ENCODE results near the gene ZNF654. TPM values are rescaled to one million over a fixed set of nuclear protein-coding genes. Genes with fewer than 3 reads are reported as not detected.

The ZNF654 gene
- total RNA-seq, 4 donors from 2014 or later = 9.0 to 22.9 (median 11.3) TPM

- TF ChIP-seq CTCF (IDR thresholded peaks at IDR 0.05) (no peak), EP300 (IDR thresholded peaks at IDR 0.05) (no peak), POLR2A (IDR thresholded peaks at IDR 0.05) (no peak), POLR2AphosphoS5 (IDR thresholded peaks at IDR 0.05) (no peak)
- Histone ChIP-seq H3K36me3 (peaks cover 30% of the 10 kb centered on the region), H3K27me3 (no peaks in the 10 kb centered on the region), H3K4me3 (peak overlapping the region; percentile 90), H3K9me3 (no peaks in the 10 kb centered on the region), H3K27ac (no peak overlapping the region), H3K4me1 (peaks cover 32% of the 10 kb centered on the region)
- WGBS = 26% methylated on average over 4 of the region's 4 CpGs
- DNase-seq (ENCODE audit: low spot score in 2 of 2) = no peak
These were observed 92.3 kb downstream of the ZNF654 start for GRCh38 chr3:88151358-88151757.

GRCh38 chr3:88152841-88153240 is 93.8 kb downstream of the ZNF654 start:
- H3K27me3 ChIP-seq = no peaks in the 10 kb centered on the region
- H3K4me1 ChIP-seq = peaks cover 35% of the 10 kb centered on the region
- DNase-seq (ENCODE audit: low spot score in 2 of 2) = no peak
- WGBS = 82% methylated on average over 2 of the region's 2 CpGs
- H3K36me3 ChIP-seq = peaks cover 43% of the 10 kb centered on the region
- no peak overlapping the region for H3K4me3 ChIP-seq
- TF ChIP-seq POLR2AphosphoS5 (IDR thresholded peaks at IDR 0.05) = no peak
- no peaks in the 10 kb centered on the region for H3K9me3 ChIP-seq
- H3K27ac ChIP-seq = no peak overlapping the region

GRCh38 chr3:88166419-88166971 is 107.4 kb downstream of the ZNF654 start:
- H3K36me3 ChIP-seq = peaks cover under 1% of the 10 kb centered on the region
- no peak overlapping the region for H3K27ac ChIP-seq
- no peaks in the 10 kb centered on the region for H3K27me3 ChIP-seq
- H3K4me1 ChIP-seq = no peaks in the 10 kb centered on the region
- H3K4me3 ChIP-seq = no peak overlapping the region
- TF ChIP-seq POLR2AphosphoS5 (IDR thresholded peaks at IDR 0.05) (no peak), POLR2A (IDR thresholded peaks at IDR 0.05) (no peak), CTCF (IDR thresholded peaks at IDR 0.05) (no peak), EP300 (IDR thresholded peaks at IDR 0.05) (no peak)
- 98% methylated on average over 2 of the region's 2 CpGs for WGBS
- H3K9me3 ChIP-seq = no peaks in the 10 kb centered on the region
- no peak for DNase-seq (ENCODE audit: low spot score in 2 of 2)

- TF ChIP-seq CTCF (IDR thresholded peaks at IDR 0.05) = no peak
- no peak for TF ChIP-seq POLR2A (IDR thresholded peaks at IDR 0.05)
- no peak for TF ChIP-seq EP300 (IDR thresholded peaks at IDR 0.05)
- TF ChIP-seq POLR2AphosphoS5 (IDR thresholded peaks at IDR 0.05) = no peak
- H3K9me3 ChIP-seq = no peaks in the 10 kb centered on the region
- no peak overlapping the region for H3K4me3 ChIP-seq
- H3K36me3 ChIP-seq = no peaks in the 10 kb centered on the region
- DNase-seq (ENCODE audit: low spot score in 2 of 2) = no peak
- H3K27ac ChIP-seq = no peak overlapping the region
- no peaks in the 10 kb centered on the region for H3K4me1 ChIP-seq
- WGBS = 92% methylated on average over 6 of the region's 6 CpGs
- no peaks in the 10 kb centered on the region for H3K27me3 ChIP-seq
These were observed 108.1 kb downstream of the ZNF654 start for GRCh38 chr3:88167173-88167572.

- no peaks in the 10 kb centered on the region for H3K27me3 ChIP-seq
- TF ChIP-seq CTCF (IDR thresholded peaks at IDR 0.05) = no peak
- TF ChIP-seq EP300 (IDR thresholded peaks at IDR 0.05) = no peak
- TF ChIP-seq POLR2A (IDR thresholded peaks at IDR 0.05) = no peak
- TF ChIP-seq POLR2AphosphoS5 (IDR thresholded peaks at IDR 0.05) = no peak
- no peaks in the 10 kb centered on the region for H3K36me3 ChIP-seq
- H3K4me1 ChIP-seq = no peaks in the 10 kb centered on the region
- 91% methylated on average over 2 of the region's 2 CpGs for WGBS
- no peak for DNase-seq (ENCODE audit: low spot score in 2 of 2)
- H3K4me3 ChIP-seq = no peak overlapping the region
- no peaks in the 10 kb centered on the region for H3K9me3 ChIP-seq
- no peak overlapping the region for H3K27ac ChIP-seq
These were observed 108.6 kb downstream of the ZNF654 start for GRCh38 chr3:88167704-88168103.

GRCh38 chr3:88168171-88168570 is 109.1 kb downstream of the ZNF654 start:
- no peak overlapping the region for H3K4me3 ChIP-seq
- no peaks in the 10 kb centered on the region for H3K27me3 ChIP-seq
- no peaks in the 10 kb centered on the region for H3K9me3 ChIP-seq
- H3K4me1 ChIP-seq = no peaks in the 10 kb centered on the region
- no peak for DNase-seq (ENCODE audit: low spot score in 2 of 2)
- no peaks in the 10 kb centered on the region for H3K36me3 ChIP-seq
- TF ChIP-seq EP300 (IDR thresholded peaks at IDR 0.05) = no peak
- no peak overlapping the region for H3K27ac ChIP-seq
- WGBS = 86% methylated on average over 5 of the region's 5 CpGs

Data from suprapubic skin (tissue), 4 donors.